ENCODE measurements around the gene PRDM15. TPM values are rescaled to one million over a fixed set of nuclear protein-coding genes. Genes with fewer than 3 reads are reported as not detected.

Gene PRDM15
- total RNA-seq, 1 donor from 2014 or later, result 16.2 TPM

DNA sequence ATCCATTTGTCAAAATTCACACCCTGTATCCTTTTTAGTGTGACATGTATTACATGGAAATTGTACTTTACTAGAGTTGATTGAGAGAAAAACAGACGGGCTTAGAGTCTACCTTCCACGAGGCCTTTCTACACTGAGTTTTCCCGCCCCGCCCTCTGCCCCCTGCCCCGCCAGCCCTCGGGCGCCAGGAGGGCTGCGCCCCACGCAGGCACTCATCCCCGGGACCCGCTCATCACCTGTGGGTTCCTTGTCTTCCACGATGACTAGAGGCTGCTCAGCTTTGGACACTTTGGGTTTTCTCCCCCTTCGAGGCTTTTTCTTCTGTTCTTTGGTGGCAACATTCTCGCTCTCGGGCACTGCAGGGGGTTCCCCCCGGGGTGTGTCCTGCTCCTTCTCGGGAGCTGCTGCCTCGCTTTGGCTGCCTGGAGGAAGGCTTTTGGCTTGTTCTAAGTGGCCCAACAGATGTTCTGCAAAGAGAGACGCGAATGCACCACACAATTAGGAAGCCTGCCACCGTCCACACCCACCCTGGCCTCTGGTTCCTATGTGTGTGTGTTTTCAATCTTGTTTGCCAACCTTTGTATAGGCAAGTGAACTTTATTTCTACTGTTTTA is 39.6 kb downstream of the PRDM15 start:
- H3K4me1 Mint-ChIP-seq (ENCODE audit: low read depth), result no peaks in the 10 kb centered on the region
- H3K4me3 Mint-ChIP-seq (ENCODE audit: low read depth), result no peak overlapping the region
- DNase-seq (ENCODE audit: low spot score, unreplicated experiment), result no peak
- H3K27ac Mint-ChIP-seq, result no peak overlapping the region
- H3K9me3 Mint-ChIP-seq (ENCODE audit: low read depth), result peaks cover 12% of the 10 kb centered on the region
- TF ChIP-seq, protein P1, sequence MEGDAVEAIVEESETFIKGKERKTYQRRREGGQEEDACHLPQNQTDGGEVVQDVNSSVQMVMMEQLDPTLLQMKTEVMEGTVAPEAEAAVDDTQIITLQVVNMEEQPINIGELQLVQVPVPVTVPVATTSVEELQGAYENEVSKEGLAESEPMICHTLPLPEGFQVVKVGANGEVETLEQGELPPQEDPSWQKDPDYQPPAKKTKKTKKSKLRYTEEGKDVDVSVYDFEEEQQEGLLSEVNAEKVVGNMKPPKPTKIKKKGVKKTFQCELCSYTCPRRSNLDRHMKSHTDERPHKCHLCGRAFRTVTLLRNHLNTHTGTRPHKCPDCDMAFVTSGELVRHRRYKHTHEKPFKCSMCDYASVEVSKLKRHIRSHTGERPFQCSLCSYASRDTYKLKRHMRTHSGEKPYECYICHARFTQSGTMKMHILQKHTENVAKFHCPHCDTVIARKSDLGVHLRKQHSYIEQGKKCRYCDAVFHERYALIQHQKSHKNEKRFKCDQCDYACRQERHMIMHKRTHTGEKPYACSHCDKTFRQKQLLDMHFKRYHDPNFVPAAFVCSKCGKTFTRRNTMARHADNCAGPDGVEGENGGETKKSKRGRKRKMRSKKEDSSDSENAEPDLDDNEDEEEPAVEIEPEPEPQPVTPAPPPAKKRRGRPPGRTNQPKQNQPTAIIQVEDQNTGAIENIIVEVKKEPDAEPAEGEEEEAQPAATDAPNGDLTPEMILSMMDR (IDR thresholded peaks at IDR 0.05; ENCODE audit: unreplicated experiment), result no peak
- peaks cover 38% of the 10 kb centered on the region for H3K36me3 Mint-ChIP-seq (ENCODE audit: insufficient read depth)
- H3K27me3 Mint-ChIP-seq, result no peaks in the 10 kb centered on the region

DNA sequence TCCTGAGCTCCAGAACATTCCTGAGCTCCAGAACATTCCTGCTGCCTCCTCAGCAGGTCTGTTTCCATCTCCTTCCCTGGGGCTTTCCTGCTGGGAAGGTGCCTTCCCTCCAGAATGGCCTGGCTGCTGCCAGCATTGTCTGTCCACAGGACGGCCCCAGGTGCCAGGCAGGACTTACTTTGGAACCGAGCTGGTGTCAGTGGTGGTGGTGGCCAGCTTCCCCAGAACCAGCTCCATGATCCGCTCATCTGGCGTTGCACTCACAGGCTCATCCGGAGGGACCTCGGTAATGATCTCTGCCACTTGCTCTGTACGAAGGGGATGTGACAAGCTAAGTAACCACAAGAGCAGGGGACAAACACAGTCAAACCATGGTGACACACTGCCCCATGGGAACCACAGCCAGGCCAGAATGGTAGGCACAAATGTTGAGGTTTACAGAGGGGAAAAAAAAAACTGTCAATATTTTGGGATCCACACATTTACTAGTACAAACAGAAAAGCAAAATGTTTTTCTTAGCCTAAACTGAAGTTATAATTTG is 41.3 kb downstream of the PRDM15 start:
- no peak for DNase-seq (ENCODE audit: low spot score, unreplicated experiment)
- no peaks in the 10 kb centered on the region for H3K27me3 Mint-ChIP-seq
- H3K9me3 Mint-ChIP-seq (ENCODE audit: low read depth), result peaks cover 12% of the 10 kb centered on the region
- no peaks in the 10 kb centered on the region for H3K4me1 Mint-ChIP-seq (ENCODE audit: low read depth)
- H3K4me3 Mint-ChIP-seq (ENCODE audit: low read depth), result no peak overlapping the region
- peaks cover 35% of the 10 kb centered on the region for H3K36me3 Mint-ChIP-seq (ENCODE audit: insufficient read depth)
- TF ChIP-seq, protein P1 (IDR thresholded peaks at IDR 0.05; ENCODE audit: unreplicated experiment), result no peak
- H3K27ac Mint-ChIP-seq, result no peak overlapping the region

GRCh38 chr21:41836166-41837015 is 42.8 kb downstream of the PRDM15 start:
- DNase-seq (ENCODE audit: low spot score, unreplicated experiment), result no peak
- Mint-ChIP-seq H3K4me3 (ENCODE audit: low read depth) (no peak overlapping the region), H3K27ac (no peak overlapping the region), H3K4me1 (ENCODE audit: low read depth) (no peaks in the 10 kb centered on the region), H3K9me3 (ENCODE audit: low read depth) (peaks cover 12% of the 10 kb centered on the region), H3K27me3 (no peaks in the 10 kb centered on the region), H3K36me3 (ENCODE audit: insufficient read depth) (peaks cover 30% of the 10 kb centered on the region)
- TF ChIP-seq, protein P1 (IDR thresholded peaks at IDR 0.05; ENCODE audit: unreplicated experiment), result no peak

GRCh38 chr21:41835711-41836154 is 43.4 kb downstream of the PRDM15 start:
- Mint-ChIP-seq H3K27me3 (no peaks in the 10 kb centered on the region), H3K36me3 (ENCODE audit: insufficient read depth) (peaks cover 23% of the 10 kb centered on the region), H3K4me3 (ENCODE audit: low read depth) (no peak overlapping the region), H3K9me3 (ENCODE audit: low read depth) (peaks cover 5% of the 10 kb centered on the region), H3K27ac (no peak overlapping the region), H3K4me1 (ENCODE audit: low read depth) (no peaks in the 10 kb centered on the region)
- no peak for DNase-seq (ENCODE audit: low spot score, unreplicated experiment)
- TF ChIP-seq, protein P1 (IDR thresholded peaks at IDR 0.05; ENCODE audit: unreplicated experiment), result no peak

DNA sequence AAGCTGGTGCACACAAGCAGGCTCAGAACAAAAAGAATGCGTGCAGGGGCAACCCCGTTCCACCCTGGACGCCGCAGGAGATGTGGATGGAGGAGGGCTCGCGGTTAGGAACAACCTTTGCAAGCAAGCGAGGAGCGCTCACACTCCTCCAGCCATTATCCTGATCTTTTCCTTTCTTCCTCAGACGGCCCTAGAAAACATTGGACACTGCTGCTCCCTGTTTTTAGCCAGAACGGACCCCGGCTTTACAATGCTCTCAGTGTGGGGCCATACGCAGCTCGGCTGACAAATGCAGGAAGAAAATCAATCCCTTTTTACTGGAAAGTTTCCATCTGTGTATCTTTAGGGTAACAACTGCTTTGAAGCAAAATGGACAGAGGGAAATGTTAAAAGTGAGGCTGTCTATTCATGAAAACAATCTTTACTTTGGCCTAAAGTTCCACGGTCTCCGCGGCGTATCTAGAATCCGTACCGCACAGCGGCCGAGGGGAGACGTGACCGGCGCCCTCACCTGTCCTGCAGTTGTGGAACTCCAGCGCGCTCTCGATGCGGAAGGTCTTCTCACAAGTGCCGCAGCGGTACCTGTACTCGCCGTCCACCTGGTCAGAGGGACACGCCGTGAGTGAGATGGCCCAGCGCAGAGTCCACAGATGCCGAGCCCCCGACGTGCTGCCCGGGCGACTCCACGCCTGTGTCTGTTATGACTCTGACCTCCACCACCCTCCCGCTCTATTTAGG is 44.0 kb downstream of the PRDM15 start:
- DNase-seq (ENCODE audit: low spot score, unreplicated experiment), result no peak
- H3K36me3 Mint-ChIP-seq (ENCODE audit: insufficient read depth), result peaks cover 20% of the 10 kb centered on the region
- TF ChIP-seq, protein P1 (IDR thresholded peaks at IDR 0.05; ENCODE audit: unreplicated experiment), result no peak
- no peak overlapping the region for H3K4me3 Mint-ChIP-seq (ENCODE audit: low read depth)
- no peak overlapping the region for H3K27ac Mint-ChIP-seq
- no peaks in the 10 kb centered on the region for H3K9me3 Mint-ChIP-seq (ENCODE audit: low read depth)
- H3K4me1 Mint-ChIP-seq (ENCODE audit: low read depth), result no peaks in the 10 kb centered on the region
- H3K27me3 Mint-ChIP-seq, result no peaks in the 10 kb centered on the region

All from progenitor cell of endocrine pancreas (in vitro differentiated cells).